Muscle of leg (tissue), 11 donors: ENCODE data around the gene GATAD2B. TPM values are rescaled to one million over a fixed set of nuclear protein-coding genes. Genes with fewer than 3 reads are reported as not detected.
A peak's percentile ranks its signal among the peaks of the same experiment; 100 is the strongest.

Source experiments
- DNase-seq: peaks from one replicate; pipeline ENCODE4 v3.0.0; 2013
- H3K27ac ChIP-seq: one replicate; pipeline ENCODE4 v1.5.1; 2013; ENCODE audit warnings: mild to moderate bottlenecking, low read length, control low read depth
- H3K27me3 ChIP-seq: one replicate; pipeline ENCODE4 v1.6.1; 2013; ENCODE audit warnings: low read length; ENCODE audit not compliant: control insufficient read depth, insufficient read depth
- H3K36me3 ChIP-seq: one replicate; pipeline ENCODE4 v1.6.1; 2013; ENCODE audit warnings: low read length; ENCODE audit not compliant: control insufficient read depth, insufficient read depth
- H3K4me1 ChIP-seq: one replicate; pipeline ENCODE4 v1.6.1; 2013; ENCODE audit warnings: low read length; ENCODE audit not compliant: control insufficient read depth, insufficient read depth
- H3K4me3 ChIP-seq: one replicate; pipeline ENCODE4 v1.5.1; 2013; ENCODE audit warnings: low read length, control low read depth
- H3K9me3 ChIP-seq: replicated peaks from 2 replicates; pipeline ENCODE4 v1.6.1; 2013; ENCODE audit warnings: low read depth, low read length; ENCODE audit not compliant: control insufficient read depth
- WGBS: methylation state at CpG from one replicate; pipeline ENCODE4 v1.1.5; 2013; ENCODE audit warnings: missing lambda C conversion rate; ENCODE audit not compliant: insufficient coverage; 5-methylcytosine and 5-hydroxymethylcytosine counted together
- polyA plus RNA-seq, 8 donors: library from polyadenylated mRNA; unstranded; fragments of 120-200 nt; gene quantifications; one replicate each; pipeline versions ENCODE4 v1.2.1 to v1.2.3, GENCODE V29; 2013; ENCODE audit warnings: inconsistent platforms in 1 of 8, low replicate concordance in 1 of 8; ENCODE audit not compliant: insufficient read length in 8 of 8, insufficient read depth in 1 of 8
- total RNA-seq: library from RNA; stranded (reverse); fragments of 120-200 nt; gene quantifications from one replicate; pipeline ENCODE4 v1.2.4, GENCODE V29; 2013

Gene GATAD2B
- total and polyA plus RNA-seq, 9 donors = 8.8 to 18.3 (median 14.0) TPM

- 60% methylated on average over 8 of the region's 13 CpGs for WGBS
These were observed 106.4 kb downstream of the GATAD2B start for GRCh38 chr1:153816283-153816889.

GRCh38 chr1:153805886-153806719 lies 116.7 kb downstream of the GATAD2B start:
- no peak for DNase-seq
- Histone ChIP-seq H3K36me3 (peaks cover 65% of the 10 kb centered on the region), H3K9me3 (no peaks in the 10 kb centered on the region), H3K4me3 (no peak overlapping the region), H3K4me1 (peaks cover 12% of the 10 kb centered on the region), H3K27me3 (no peaks in the 10 kb centered on the region), H3K27ac (no peak overlapping the region)
- 80% methylated on average over 1 of the region's 11 CpGs for WGBS

More at GRCh38 chr1:153816283-153816889, 106.4 kb downstream of the GATAD2B start:
- no peaks in the 10 kb centered on the region for H3K4me1 ChIP-seq
- no peak overlapping the region for H3K27ac ChIP-seq
- no peaks in the 10 kb centered on the region for H3K27me3 ChIP-seq
- H3K9me3 ChIP-seq = no peaks in the 10 kb centered on the region
- peaks cover 64% of the 10 kb centered on the region for H3K36me3 ChIP-seq
- no peak overlapping the region for H3K4me3 ChIP-seq
- DNase-seq = peak; percentile 54

- H3K36me3 ChIP-seq = peaks cover 56% of the 10 kb centered on the region
- DNase-seq = peak; percentile 69
- H3K27me3 ChIP-seq = no peaks in the 10 kb centered on the region
- H3K27ac ChIP-seq = no peak overlapping the region
- WGBS = 100% methylated on average over 1 of the region's 5 CpGs
- H3K4me1 ChIP-seq = peaks cover 12% of the 10 kb centered on the region
- H3K4me3 ChIP-seq = no peak overlapping the region
- H3K9me3 ChIP-seq = no peaks in the 10 kb centered on the region
These were observed 117.6 kb downstream of the GATAD2B start for GRCh38 chr1:153805042-153805745.

- H3K27me3 ChIP-seq = no peaks in the 10 kb centered on the region
- no peak for DNase-seq
- no CpG with 5 or more reads among the region's 2 CpGs for WGBS
- peak overlapping the region; percentile 74 for H3K27ac ChIP-seq
- peaks cover 12% of the 10 kb centered on the region for H3K4me1 ChIP-seq
- H3K9me3 ChIP-seq = no peaks in the 10 kb centered on the region
- H3K4me3 ChIP-seq = no peak overlapping the region
- peaks cover 49% of the 10 kb centered on the region for H3K36me3 ChIP-seq
These were observed 118.7 kb downstream of the GATAD2B start for GRCh38 chr1:153804112-153804511.

GRCh38 chr1:153803470-153804056 lies 119.2 kb downstream of the GATAD2B start:
- Histone ChIP-seq H3K27ac (peak overlapping the region; percentile 74), H3K27me3 (no peaks in the 10 kb centered on the region), H3K9me3 (no peaks in the 10 kb centered on the region), H3K36me3 (peaks cover 44% of the 10 kb centered on the region), H3K4me1 (peaks cover 12% of the 10 kb centered on the region), H3K4me3 (no peak overlapping the region)
- no peak for DNase-seq
- 83% methylated on average over 2 of the region's 3 CpGs for WGBS

GRCh38 chr1:153801786-153802697 lies 120.7 kb downstream of the GATAD2B start:
- H3K27me3 ChIP-seq = no peaks in the 10 kb centered on the region
- no peak overlapping the region for H3K4me3 ChIP-seq
- H3K27ac ChIP-seq = no peak overlapping the region
- H3K36me3 ChIP-seq = peaks cover 32% of the 10 kb centered on the region
- 94% methylated on average over 2 of the region's 7 CpGs for WGBS
- DNase-seq = no peak
- H3K4me1 ChIP-seq = peaks cover 12% of the 10 kb centered on the region
- no peaks in the 10 kb centered on the region for H3K9me3 ChIP-seq

GRCh38 chr1:153801028-153801625 lies 121.6 kb downstream of the GATAD2B start:
- DNase-seq = no peak
- peaks cover 30% of the 10 kb centered on the region for H3K36me3 ChIP-seq
- no peak overlapping the region for H3K27ac ChIP-seq
- H3K27me3 ChIP-seq = no peaks in the 10 kb centered on the region
- H3K9me3 ChIP-seq = no peaks in the 10 kb centered on the region
- WGBS = 95% methylated on average over 5 of the region's 6 CpGs
- H3K4me3 ChIP-seq = no peak overlapping the region
- H3K4me1 ChIP-seq = peaks cover 12% of the 10 kb centered on the region

GRCh38 chr1:153800516-153800915 lies 122.3 kb downstream of the GATAD2B start:
- 100% methylated on average over 4 of the region's 7 CpGs for WGBS
- H3K36me3 ChIP-seq = peaks cover 27% of the 10 kb centered on the region
- no peak for DNase-seq
- H3K9me3 ChIP-seq = no peaks in the 10 kb centered on the region
- no peaks in the 10 kb centered on the region for H3K27me3 ChIP-seq
- H3K4me3 ChIP-seq = no peak overlapping the region
- no peak overlapping the region for H3K27ac ChIP-seq
- H3K4me1 ChIP-seq = peaks cover 12% of the 10 kb centered on the region
